Thyroid gland (tissue), 4 donors: ENCODE results near the gene DPH7.

ENCODE experiments used
- POLR2A ChIP-seq, 2 donors: fragments of 450-650 bp; IDR thresholded peaks; one replicate each; pipeline ENCODE4 v1.6.1; 2017; ENCODE audit warnings: antibody characterized with exemption in 2 of 2, mild to moderate bottlenecking in 2 of 2, moderate library complexity in 1 of 2
- TF ChIP-seq, protein P1 (sequence below), 6 experiments: fragments of 200-600 bp in 3 of 6; fragments of 450-650 bp in 3 of 6; sonication (generic) in 3 of 6; IDR thresholded peaks; one replicate each; pipeline ENCODE4 v1.5.1; 2016 to 2019; ENCODE audit warnings: antibody characterized with exemption in 6 of 6, mild to moderate bottlenecking in 2 of 6, inconsistent platforms in 1 of 6, moderate library complexity in 1 of 6

DNA sequence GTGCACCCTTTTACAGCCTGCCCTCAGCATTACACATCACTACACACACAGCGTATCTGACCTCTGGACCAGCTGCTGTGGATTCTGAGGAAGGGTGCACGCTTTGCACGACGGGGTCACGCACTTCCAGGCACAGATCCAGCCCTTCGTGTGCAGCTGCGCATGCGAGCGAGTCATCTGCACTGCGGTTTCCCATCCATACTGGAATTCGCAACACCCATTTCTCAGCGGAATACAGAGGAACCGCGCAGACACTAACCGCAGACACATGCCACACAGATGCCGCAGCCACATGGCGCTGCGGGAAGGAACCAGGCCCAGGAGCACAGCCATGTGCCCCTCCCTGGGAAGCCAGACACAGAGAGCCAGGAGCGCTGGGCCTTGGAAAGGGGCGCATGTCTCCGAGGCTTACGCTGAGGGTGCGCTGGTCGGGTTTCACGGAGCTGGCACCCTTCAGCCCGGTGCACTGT lies 72.0 kb downstream of the DPH7 start:
- TF ChIP-seq, protein P1, sequence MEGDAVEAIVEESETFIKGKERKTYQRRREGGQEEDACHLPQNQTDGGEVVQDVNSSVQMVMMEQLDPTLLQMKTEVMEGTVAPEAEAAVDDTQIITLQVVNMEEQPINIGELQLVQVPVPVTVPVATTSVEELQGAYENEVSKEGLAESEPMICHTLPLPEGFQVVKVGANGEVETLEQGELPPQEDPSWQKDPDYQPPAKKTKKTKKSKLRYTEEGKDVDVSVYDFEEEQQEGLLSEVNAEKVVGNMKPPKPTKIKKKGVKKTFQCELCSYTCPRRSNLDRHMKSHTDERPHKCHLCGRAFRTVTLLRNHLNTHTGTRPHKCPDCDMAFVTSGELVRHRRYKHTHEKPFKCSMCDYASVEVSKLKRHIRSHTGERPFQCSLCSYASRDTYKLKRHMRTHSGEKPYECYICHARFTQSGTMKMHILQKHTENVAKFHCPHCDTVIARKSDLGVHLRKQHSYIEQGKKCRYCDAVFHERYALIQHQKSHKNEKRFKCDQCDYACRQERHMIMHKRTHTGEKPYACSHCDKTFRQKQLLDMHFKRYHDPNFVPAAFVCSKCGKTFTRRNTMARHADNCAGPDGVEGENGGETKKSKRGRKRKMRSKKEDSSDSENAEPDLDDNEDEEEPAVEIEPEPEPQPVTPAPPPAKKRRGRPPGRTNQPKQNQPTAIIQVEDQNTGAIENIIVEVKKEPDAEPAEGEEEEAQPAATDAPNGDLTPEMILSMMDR (IDR thresholded peaks at IDR 0.05) = no peak
- no peak for TF ChIP-seq POLR2A (IDR thresholded peaks at IDR 0.05)
